ENCODE data around the gene POLD4. TPM values are rescaled to one million over a fixed set of nuclear protein-coding genes. Genes with fewer than 3 reads are reported as not detected.

The POLD4 gene
- total RNA-seq, result 100 to 1,000 TPM in 3 of 4 donors, 10 to 100 TPM in 1; 29.2 to 127 (median 113) TPM

GRCh38 chr11:67353317-67354074 is at the start of gene POLD4:
Gene POLD4 (minus strand): TSS chr11:67353546. CDS start chr11:67353399, 147 bp downstream.
- TF ChIP-seq CTCF (IDR thresholded peaks at IDR 0.05; ENCODE audit: low read depth), result no peak

DNA sequence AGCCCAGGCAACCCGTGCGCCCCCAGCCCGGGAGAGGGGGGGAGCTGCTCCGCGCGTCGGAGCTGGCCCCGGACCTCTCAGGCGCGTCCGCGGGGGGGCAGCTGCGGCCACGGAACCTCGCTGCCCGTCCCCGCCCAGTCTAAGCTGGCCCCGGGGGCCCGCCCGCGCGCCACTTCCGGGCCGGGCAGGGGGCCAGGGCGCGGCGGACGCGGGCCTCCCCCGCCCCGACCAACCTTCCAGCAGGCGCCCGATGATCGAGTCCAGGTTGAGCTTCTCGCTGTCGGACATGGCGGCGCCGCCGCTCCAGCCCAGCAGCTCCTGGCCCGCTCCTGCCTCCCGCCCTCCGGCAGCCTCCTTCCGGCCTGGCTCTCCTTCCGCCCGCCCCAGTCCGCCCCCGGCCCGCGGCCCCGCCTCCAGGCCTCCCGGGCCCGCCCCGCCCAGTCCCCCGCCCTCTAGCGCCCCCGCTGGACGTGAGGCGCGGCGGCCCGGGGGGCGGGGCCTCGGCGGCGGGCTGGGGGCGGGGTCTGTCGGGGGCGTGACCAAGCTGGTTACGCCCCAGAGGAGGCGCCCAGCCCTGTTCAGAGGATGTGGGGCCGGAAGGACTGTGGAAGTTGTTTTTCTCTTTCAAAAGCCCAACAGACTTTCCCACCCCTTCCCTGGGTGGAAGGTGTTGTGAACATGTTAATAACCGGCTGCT is 48.3 kb upstream of the POLD4 start, which contains the start of gene PPP1CA:
PPP1CA (minus strand) TSS at position 364 of the 697 bp plus-strand sequence; CDS start at position 288, 76 bp downstream.
- TF ChIP-seq CTCF (IDR thresholded peaks at IDR 0.05; ENCODE audit: low read depth), result no peak

- TF ChIP-seq CTCF (IDR thresholded peaks at IDR 0.05; ENCODE audit: low read depth), result no peak
Observed at GRCh38 chr11:67400942-67401494, 47.7 kb upstream of the POLD4 start.

GRCh38 chr11:67400251-67400941 is 47.0 kb upstream of the POLD4 start:
- no peak for TF ChIP-seq CTCF (IDR thresholded peaks at IDR 0.05; ENCODE audit: low read depth)

DNA sequence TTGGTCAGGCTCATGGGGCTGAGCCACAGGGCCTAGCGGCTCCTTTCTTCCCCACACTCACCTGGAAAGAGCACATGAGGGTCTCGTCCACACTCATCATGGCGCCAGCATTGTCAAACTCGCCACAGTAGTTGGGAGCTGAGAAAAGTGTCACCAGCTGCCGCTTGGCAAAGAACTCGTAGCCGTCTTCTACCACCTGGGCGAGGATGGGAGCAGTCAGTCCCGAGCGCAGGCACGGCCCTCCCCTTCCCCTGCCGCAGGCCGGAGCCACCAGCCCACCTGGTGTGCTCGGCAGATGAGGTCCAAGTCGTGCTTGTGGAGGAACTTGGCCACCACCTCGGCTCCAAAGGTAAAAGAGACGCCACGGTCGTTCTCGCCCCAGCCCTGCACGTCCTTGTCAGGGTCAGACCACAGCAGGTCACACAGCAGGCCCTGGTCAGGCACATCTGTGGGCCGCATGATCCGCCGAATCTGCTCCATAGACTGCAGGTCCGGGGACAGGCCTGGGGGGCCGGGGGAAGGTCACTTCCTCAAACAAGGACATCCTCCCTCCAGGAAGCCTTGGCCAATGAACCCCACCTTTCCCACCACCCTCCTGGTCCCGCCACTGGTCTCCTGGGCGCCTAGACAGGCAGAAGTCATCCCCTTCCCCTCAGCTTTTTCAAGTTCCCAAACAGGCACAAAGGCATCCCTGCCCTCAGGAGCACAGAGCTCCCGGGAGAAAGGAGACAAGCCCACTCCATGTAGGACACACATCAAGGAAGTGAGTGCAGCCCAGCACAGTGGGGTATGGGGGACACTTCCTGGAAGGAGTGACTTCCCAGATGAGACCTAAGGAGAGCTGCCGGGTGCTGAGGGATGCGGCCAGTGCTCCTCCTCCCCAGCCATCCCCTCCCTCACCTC is 45.6 kb upstream of the POLD4 start:
- TF ChIP-seq CTCF (IDR thresholded peaks at IDR 0.05; ENCODE audit: low read depth), result no peak

GRCh38 chr11:67397986-67398660 is 44.8 kb upstream of the POLD4 start:
- no peak for TF ChIP-seq CTCF (IDR thresholded peaks at IDR 0.05; ENCODE audit: low read depth)

Data from subcutaneous adipose tissue (tissue), 4 donors.